C4-2B (cell line): ENCODE results near the gene GALNS.

Experiments used
- CTCF ChIP-seq: fragments of 450-650 bp; conservative IDR thresholded peaks from 2 replicates; pipeline ENCODE4 v1.5.1; 2017; ENCODE audit warnings: mild to moderate bottlenecking
- ZFX ChIP-seq: fragments of 450-650 bp; IDR thresholded peaks from 2 replicates; pipeline ENCODE4 v1.6.1; 2017

GRCh38 chr16:88902744-88903143, 46.0 kb upstream of the GALNS start:
- TF ChIP-seq CTCF, result no peak
- no peak for TF ChIP-seq ZFX
